A549 (cell line): Measurements from ENCODE around the gene AEBP1. TPM values are rescaled to one million over a fixed set of nuclear protein-coding genes. Genes with fewer than 3 reads are reported as not detected.

Experiments used
- ATAC-seq, 2 experiments: fragments of 200-7000 bp in 1 of 2; fragments of >200 bp in 1 of 2; cut with Nextera tagmentation in 1 of 2; cut with Tn5 transposase in 1 of 2; 3 replicates each; pipeline versions ENCODE4 v1.8.0 to v1.9.1; 2018 to 2020; ENCODE audit warnings: mild to moderate bottlenecking in 1 of 2, moderate library complexity in 1 of 2
- CTCF ChIA-PET: fragments of 300-600 bp; sonication (Branson Sonifier 250); formaldehyde crosslinking; extraction: SDS; loops from one replicate; lab custom pipeline; 2021; ENCODE audit warnings: antibody characterized with exemption, inconsistent platforms; lab: Yijun Ruan, JAX
- POLR2A ChIA-PET: fragments of 350-600 bp; formaldehyde crosslinking; extraction: SDS; loops from one replicate; lab custom pipeline; 2021; ENCODE audit warnings: antibody characterized with exemption, inconsistent platforms; lab: Yijun Ruan, JAX
- DNase-seq, 2 experiments: peaks; one replicate each; pipeline versions ENCODE4 v3.0.0 to v3.0.0-alpha.2; 2011 to 2016; ENCODE audit warnings: low read depth in 1 of 2, low spot score in 1 of 2
- FAIRE-seq: peaks from 2 replicates; lab custom pipeline; 2011; peaks lifted over from hg19 to GRCh38; lab: Jason Lieb, UNC
- H3K27ac ChIP-seq, 2 experiments: fragments of >200 bp; sonication (Bioruptor Twin); formaldehyde crosslinking; 3 replicates each; pipeline ENCODE4 v1.5.1; 2016 to 2017
- H3K4me1 ChIP-seq: fragments of >200 bp; sonication (Bioruptor Twin); formaldehyde crosslinking; 3 replicates; pipeline ENCODE4 v1.6.1; 2016
- H3K4me2 ChIP-seq: fragments of >200 bp; sonication (Bioruptor Twin); formaldehyde crosslinking; 3 replicates; pipeline ENCODE4 v1.6.1; 2016
- H3K4me3 ChIP-seq: fragments of >200 bp; sonication (Bioruptor Twin); formaldehyde crosslinking; 3 replicates; pipeline ENCODE4 v1.5.1; 2016
- H3K9me3 ChIP-seq: fragments of >200 bp; sonication (Bioruptor Twin); formaldehyde crosslinking; 3 replicates; pipeline ENCODE4 v1.6.1; 2016
- BCL3 ChIP-seq: fragments of >200 bp; sonication (Bioruptor Twin); formaldehyde crosslinking; IDR thresholded peaks from 3 replicates; pipeline ENCODE4 v1.6.1; 2016
- CEBPB ChIP-seq, 2 experiments: fragments of >200 bp in 1 of 2; sonication (Bioruptor Twin) in 1 of 2; formaldehyde crosslinking in 1 of 2; IDR thresholded peaks; 2 replicates each; pipeline ENCODE4 v1.6.1; 2012 to 2016
- E2F6 ChIP-seq: IDR thresholded peaks from 2 replicates; pipeline ENCODE4 v1.6.1; 2012; ENCODE audit warnings: low read depth, borderline replicate concordance
- FOSL2 ChIP-seq, 2 experiments: fragments of 450-650 bp in 1 of 2; fragments of >200 bp in 1 of 2; sonication (Bioruptor Twin) in 1 of 2; formaldehyde crosslinking; IDR thresholded peaks; 2 replicates each; pipeline versions ENCODE4 v1.5.0 to v1.6.1; 2016 to 2020; ENCODE audit warnings: mild to moderate bottlenecking in 1 of 2, moderate library complexity in 1 of 2
- GATA3 ChIP-seq: IDR thresholded peaks from 2 replicates; pipeline ENCODE4 v1.6.1; 2012; ENCODE audit warnings: borderline replicate concordance
- HEYL ChIP-seq: fragments of 250-450 bp; sonication (Bioruptor Pico); IDR thresholded peaks from 2 replicates; pipeline ENCODE4 v1.8.0; 2021; ENCODE audit warnings: mild to moderate bottlenecking, moderate library complexity
- HOXB13 ChIP-seq: fragments of 250-450 bp; sonication (Bioruptor Pico); IDR thresholded peaks from 2 replicates; pipeline ENCODE4 v1.5.0; 2020; ENCODE audit warnings: low read depth, mild to moderate bottlenecking, moderate library complexity
- KDM1A ChIP-seq: fragments of 200-600 bp; sonication (generic); IDR thresholded peaks from 2 replicates; pipeline ENCODE4 v1.6.1; 2016; ENCODE audit warnings: low read depth, mild to moderate bottlenecking
- KDM5A ChIP-seq: fragments of 200-600 bp; sonication (generic); IDR thresholded peaks from 2 replicates; pipeline ENCODE4 v1.6.1; 2016; ENCODE audit warnings: antibody characterized with exemption, mild to moderate bottlenecking
- MAFK ChIP-seq: fragments of 450-650 bp; IDR thresholded peaks from 2 replicates; pipeline ENCODE4 v1.6.1; 2014; ENCODE audit not compliant: partially characterized antibody
- MAX ChIP-seq: IDR thresholded peaks from 2 replicates; pipeline ENCODE4 v1.6.1; 2012
- NFE2L2 ChIP-seq: fragments of 150-350 bp; conservative IDR thresholded peaks from 2 replicates; pipeline ENCODE4 v1.6.1; 2014; ENCODE audit warnings: low read length
- NR3C1 ChIP-seq: fragments of >200 bp; sonication (Bioruptor Twin); formaldehyde crosslinking; IDR thresholded peaks from 3 replicates; pipeline ENCODE4 v1.6.1; 2017
- REST ChIP-seq: fragments of 200-600 bp; sonication (generic); IDR thresholded peaks from 2 replicates; pipeline ENCODE4 v1.6.1; 2016; ENCODE audit warnings: antibody characterized with exemption, mild to moderate bottlenecking, moderate library complexity
- RNF2 ChIP-seq: fragments of 200-600 bp; sonication (generic); IDR thresholded peaks from 2 replicates; pipeline ENCODE4 v1.6.1; 2016; ENCODE audit warnings: low read depth, mild to moderate bottlenecking, antibody characterized with exemption, moderate library complexity, borderline replicate concordance
- SREBF2 ChIP-seq: fragments of 450-650 bp; IDR thresholded peaks from 2 replicates; pipeline ENCODE4 v1.6.1; 2014; ENCODE audit warnings: mild to moderate bottlenecking, moderate library complexity
- ZNF302 ChIP-seq: fragments of 250-450 bp; sonication (Bioruptor Pico); IDR thresholded peaks from 2 replicates; pipeline ENCODE4 v1.9.0; 2021; ENCODE audit warnings: inconsistent platforms, mild to moderate bottlenecking, moderate library complexity
- WGBS: methylation state at CpG from one replicate; pipeline ENCODE4 v1.1.6; 2017; ENCODE audit errors: missing lambda C conversion rate; 5-methylcytosine and 5-hydroxymethylcytosine counted together
- polyA plus RNA-seq, 4 experiments: library from polyadenylated mRNA; depleted of rRNA in 3 of 4; stranded (reverse); fragments of >200 nt; fragmentation: RNase III in 1 of 4; extraction: RNeasy Plus Mini Kit Qiagen cat#74134 plus additional on column Dnase treatment in 1 of 4; gene quantifications; 2 replicates in 3 of 4; 3 replicates in 1 of 4; pipeline ENCODE4 v1.2.3, GENCODE V29; 2011 to 2017

Gene AEBP1
- polyA plus RNA-seq, 2 of the 4 experiments (the other 2 are of a cell fraction), result not detected

GRCh38 chr7:44132039-44132438, 27.9 kb downstream of the AEBP1 start:
- ChIA-PET POLR2A (no interaction called here), CTCF (interaction anchor here (0.8 to 7.1 kb wide), 13 partner anchors 17 to 137 kb away, joined by 3 to 52 read pairs (median 5); no protein-coding TSS in a partner anchor)
- DNase-seq, result no peak
- Histone ChIP-seq H3K9me3 (no peaks in the 10 kb centered on the region), H3K27ac (no peak overlapping the region), H3K4me3 (no peak overlapping the region), H3K4me1 (no peaks in the 10 kb centered on the region), H3K4me2 (no peak overlapping the region)
- no peak for ATAC-seq
- 100% methylated on average over 2 of the region's 2 CpGs for WGBS
- no peak for FAIRE-seq
- TF ChIP-seq KDM1A (no peak), SREBF2 (no peak)

- H3K27ac ChIP-seq, result no peak overlapping the region
- FAIRE-seq, result no peak
- POLR2A ChIA-PET, result no interaction called here
- no peaks in the 10 kb centered on the region for H3K9me3 ChIP-seq
- TF ChIP-seq SREBF2 (no peak), MAX (no peak), CEBPB (IDR thresholded peaks at IDR 0.05) (no peak), HEYL (CRISPR knock-in tag) (no peak), HOXB13 (CRISPR knock-in tag) (no peak), GATA3 (no peak), NR3C1 (no peak), NFE2L2 (no peak), MAFK (no peak), E2F6 (no peak), KDM5A (no peak), ZNF302 (no peak), BCL3 (no peak)
- CTCF ChIA-PET, result interaction anchor here (0.6 to 7.1 kb wide), 2 partner anchors 25 to 62 kb away, joined by 3 to 52 read pairs; no protein-coding TSS in a partner anchor
- no peak for ATAC-seq
- no peak overlapping the region for H3K4me3 ChIP-seq
- no peak for DNase-seq
- H3K4me2 ChIP-seq, result no peak overlapping the region
- 70% methylated on average over 3 of the region's 3 CpGs for WGBS
- no peaks in the 10 kb centered on the region for H3K4me1 ChIP-seq
These were observed 29.1 kb downstream of the AEBP1 start for GRCh38 chr7:44133295-44133694.

- H3K4me1 ChIP-seq, result no peaks in the 10 kb centered on the region
- ChIA-PET POLR2A (no interaction called here), CTCF (interaction anchor here (0.6 to 1.0 kb wide), 2 partner anchors 9 to 13 kb away, joined by 3 read pairs; no protein-coding TSS in a partner anchor)
- ATAC-seq (no peak), FAIRE-seq (no peak), DNase-seq (no peak)
- no peak overlapping the region for H3K27ac ChIP-seq
- H3K9me3 ChIP-seq, result no peaks in the 10 kb centered on the region
- H3K4me2 ChIP-seq, result no peak overlapping the region
- TF ChIP-seq REST (no peak), RNF2 (no peak), E2F6 (no peak), FOSL2 (IDR thresholded peaks at IDR 0.05) (no peak), FOSL2 (CRISPR knock-in tag; IDR thresholded peaks at IDR 0.05) (no peak)
- no peak overlapping the region for H3K4me3 ChIP-seq
- WGBS, result 90% methylated on average over 4 of the region's 4 CpGs
These were observed 30.9 kb downstream of the AEBP1 start for GRCh38 chr7:44134943-44135628.
